NCI-H1930 (cell line): ENCODE data around the gene UGP2.

Source experiments
- DNase-seq, 2 experiments: peaks; one replicate each; lab custom pipeline; 2025; lab: John Stamatoyannopoulos, UW

Gene UGP2

GRCh38 chr2:63865159-63865799 lies 23.6 kb downstream of the UGP2 start:
- DNase-seq, result no peak

GRCh38 chr2:63866009-63866709 lies 24.5 kb downstream of the UGP2 start:
- DNase-seq, result no peak

- DNase-seq, result no peak
These were observed 29.0 kb downstream of the UGP2 start for GRCh38 chr2:63870679-63871078.

GRCh38 chr2:63871864-63872263 lies 30.2 kb downstream of the UGP2 start:
- DNase-seq, result no peak

- DNase-seq, result no peak
These were observed 31.1 kb downstream of the UGP2 start for GRCh38 chr2:63872571-63873328.

- DNase-seq, result no peak
These were observed 32.8 kb downstream of the UGP2 start for GRCh38 chr2:63874204-63875130.

GRCh38 chr2:63875131-63875527 lies 33.4 kb downstream of the UGP2 start:
- no peak for DNase-seq

- no peak for DNase-seq
These were observed 34.0 kb downstream of the UGP2 start for GRCh38 chr2:63875559-63876245.

GRCh38 chr2:63876311-63876710 lies 34.6 kb downstream of the UGP2 start:
- DNase-seq, result no peak

GRCh38 chr2:63878486-63878885 lies 36.8 kb downstream of the UGP2 start:
- DNase-seq, result no peak

- DNase-seq, result no peak
These were observed 38.3 kb downstream of the UGP2 start for GRCh38 chr2:63879876-63880433.

GRCh38 chr2:63880625-63881024 lies 38.9 kb downstream of the UGP2 start:
- DNase-seq, result no peak

GRCh38 chr2:63881205-63881604 lies 39.5 kb downstream of the UGP2 start:
- no peak for DNase-seq

GRCh38 chr2:63882395-63883105 lies 40.9 kb downstream of the UGP2 start:
- no peak for DNase-seq

GRCh38 chr2:63886445-63886844 lies 44.7 kb downstream of the UGP2 start:
- no peak for DNase-seq

- no peak for DNase-seq
These were observed 46.4 kb downstream of the UGP2 start for GRCh38 chr2:63888053-63888452.

GRCh38 chr2:63888490-63889402 lies 47.0 kb downstream of the UGP2 start:
- peak; percentile 11 to 24 for DNase-seq

- DNase-seq, result no peak
These were observed 49.0 kb downstream of the UGP2 start for GRCh38 chr2:63890678-63891077.

- DNase-seq, result no peak
These were observed 49.9 kb downstream of the UGP2 start for GRCh38 chr2:63891488-63892030.
